Glomerular visceral epithelial cell (primary cell): ENCODE results near the gene RNF6.

Experiments
- DNase-seq: peaks from one replicate; pipeline ENCODE4 v3.0.0-alpha.2; 2016; ENCODE audit errors: extremely low spot score

RNF6 gene

DNA sequence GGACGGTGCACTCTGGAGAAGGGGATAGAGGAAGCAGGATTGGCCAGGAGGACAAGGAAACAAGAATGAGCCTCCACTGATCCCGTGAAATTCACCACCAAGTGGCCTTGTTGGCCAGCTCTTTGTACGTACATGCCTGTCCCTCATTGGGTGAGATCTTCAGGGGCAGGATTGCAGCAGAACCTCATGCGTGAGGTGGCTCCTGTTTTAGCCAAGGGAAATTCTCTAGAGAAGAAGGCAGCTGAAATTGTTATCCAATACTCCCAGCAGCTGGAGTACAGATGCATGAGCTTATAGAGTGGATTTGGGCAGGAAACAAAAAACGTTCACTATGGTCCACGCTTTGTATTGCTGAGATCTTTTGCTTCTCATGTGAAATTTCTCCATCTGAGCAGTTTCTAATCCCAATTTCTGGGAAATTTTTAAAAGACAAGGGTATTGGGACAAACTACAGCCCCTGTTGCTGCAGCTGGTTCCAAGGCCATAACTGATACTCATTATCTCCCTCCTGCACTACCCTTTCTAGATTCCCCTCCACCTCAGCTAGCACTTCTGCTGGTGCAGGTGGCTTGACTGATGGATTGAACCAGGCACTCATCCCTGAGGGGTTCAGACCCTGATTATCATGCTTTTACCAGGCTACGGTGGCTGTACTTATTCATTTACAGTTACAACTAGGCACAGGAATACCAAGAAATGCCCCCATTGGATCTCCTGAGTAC is 3.9 kb upstream of the RNF6 start:
- no peak for DNase-seq

DNA sequence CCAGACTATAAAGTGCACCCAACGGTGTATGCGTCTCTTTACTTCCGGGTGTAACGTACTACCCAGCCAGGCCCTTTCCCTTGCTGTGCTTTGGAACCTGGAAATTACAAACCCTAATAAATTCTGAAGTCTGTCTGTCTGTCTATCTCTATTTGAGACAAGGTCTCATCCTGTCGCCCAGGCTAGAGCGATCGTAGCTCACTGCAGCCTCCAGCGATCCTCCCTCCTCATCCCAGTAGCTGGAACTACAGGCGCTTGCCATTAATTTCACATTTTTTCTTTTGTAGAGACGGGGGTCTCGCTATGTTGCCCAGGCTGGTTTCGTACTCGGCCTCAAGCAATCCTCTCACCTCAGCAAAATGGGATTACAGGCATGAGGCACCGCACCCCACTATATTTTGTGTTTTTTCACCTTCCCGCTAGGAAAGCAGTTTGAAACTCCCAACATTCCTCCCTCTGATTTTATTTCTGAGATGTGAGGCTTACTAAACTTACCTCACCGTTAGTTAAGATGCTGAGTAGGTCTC is 469 bp upstream of the RNF6 start:
- DNase-seq, result no peak

- no peak for DNase-seq
Observed at GRCh38 chr13:26221399-26221720, 754 bp downstream of the RNF6 start.

- peak; percentile 40 for DNase-seq
Observed at GRCh38 chr13:26220575-26220974, 1.5 kb downstream of the RNF6 start.

- DNase-seq, result peak; percentile 31
Observed at GRCh38 chr13:26219726-26220125, 2.4 kb downstream of the RNF6 start.

DNA sequence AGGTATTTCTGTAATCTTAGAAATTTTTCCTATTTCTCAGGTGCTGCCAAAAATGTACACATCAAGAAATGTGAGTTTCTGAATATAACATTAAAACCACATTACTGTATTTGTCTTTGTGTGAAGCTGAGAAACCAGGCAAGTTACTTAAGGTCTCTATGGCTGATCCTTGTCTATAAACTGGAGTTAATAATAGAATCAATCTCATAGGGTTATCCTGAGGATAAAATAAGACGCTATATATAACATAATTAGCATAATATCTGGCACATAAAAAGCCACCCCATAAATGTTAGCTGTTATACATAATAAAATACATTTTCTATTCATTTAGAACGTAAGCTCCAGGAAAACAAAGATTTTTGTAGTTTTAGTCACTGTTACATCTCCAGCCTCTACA is 6.1 kb downstream of the RNF6 start:
- no peak for DNase-seq

DNA sequence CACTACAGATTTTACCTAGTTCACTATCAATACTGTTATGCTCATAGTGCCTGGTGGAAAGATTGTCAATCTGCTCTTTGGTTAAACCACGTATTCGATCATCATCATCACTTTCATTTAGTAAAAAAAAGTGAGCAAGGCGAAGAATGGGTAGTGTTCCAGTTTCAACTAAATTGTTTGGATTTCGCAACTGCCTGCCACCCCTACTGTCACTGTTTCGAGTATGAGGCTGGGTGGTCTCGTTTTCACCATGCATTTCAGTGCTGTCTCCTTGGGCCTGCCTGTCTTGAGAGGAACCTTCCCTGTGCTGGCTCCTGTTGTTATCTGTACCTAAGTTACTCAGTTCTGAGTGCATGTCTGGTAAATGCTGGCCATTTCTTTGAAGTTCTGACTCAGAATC is 8.1 kb downstream of the RNF6 start:
- DNase-seq, result no peak

GRCh38 chr13:26213345-26213744 is 8.8 kb downstream of the RNF6 start:
- no peak for DNase-seq

DNA sequence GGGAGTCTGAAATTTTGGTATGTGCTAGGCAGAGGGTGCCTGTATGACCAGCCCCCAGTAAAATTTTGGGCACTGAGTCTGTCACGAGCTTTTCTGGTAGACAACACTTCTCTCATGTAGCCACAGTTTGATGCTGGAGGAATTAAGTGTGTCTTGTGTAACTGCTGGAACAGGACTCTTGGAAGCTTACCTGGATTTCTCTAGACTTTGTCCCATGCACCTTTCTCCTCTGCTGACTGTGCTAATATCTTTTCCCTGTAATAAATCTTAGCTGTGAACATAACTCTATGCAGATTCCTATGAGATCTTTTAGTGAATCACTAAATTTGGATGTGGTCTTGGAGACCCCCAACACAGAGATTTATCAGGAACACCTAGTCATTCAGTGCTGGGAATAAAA is 13.8 kb downstream of the RNF6 start:
- no peak for DNase-seq

DNA sequence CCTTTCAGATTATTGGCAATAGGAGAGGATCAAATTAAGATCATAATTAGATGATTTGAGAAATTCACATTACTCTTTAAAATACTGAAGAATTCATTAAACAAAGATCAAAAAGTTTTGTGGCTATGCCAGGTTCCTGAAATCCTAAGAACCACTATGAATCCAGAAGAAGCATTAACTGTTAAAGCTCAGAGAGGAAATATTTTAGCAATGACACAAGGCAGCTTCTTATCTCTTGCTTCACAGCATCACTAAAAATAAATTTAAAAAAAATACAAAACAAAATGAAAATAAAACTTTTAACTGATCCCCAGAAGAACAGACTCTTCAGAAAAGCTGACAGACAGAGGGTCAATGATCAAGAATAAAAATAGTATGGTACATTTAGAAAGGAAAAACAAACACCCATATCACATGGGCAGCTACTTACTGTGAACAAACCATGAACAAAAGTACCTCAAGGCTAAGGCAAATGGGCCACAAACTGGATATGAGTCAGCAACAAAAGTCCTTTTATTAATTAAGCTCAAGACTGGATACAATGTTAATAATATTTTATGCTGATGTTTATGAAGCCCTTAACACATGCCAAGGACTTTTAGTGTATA is 19.6 kb downstream of the RNF6 start:
- DNase-seq, result no peak

DNA sequence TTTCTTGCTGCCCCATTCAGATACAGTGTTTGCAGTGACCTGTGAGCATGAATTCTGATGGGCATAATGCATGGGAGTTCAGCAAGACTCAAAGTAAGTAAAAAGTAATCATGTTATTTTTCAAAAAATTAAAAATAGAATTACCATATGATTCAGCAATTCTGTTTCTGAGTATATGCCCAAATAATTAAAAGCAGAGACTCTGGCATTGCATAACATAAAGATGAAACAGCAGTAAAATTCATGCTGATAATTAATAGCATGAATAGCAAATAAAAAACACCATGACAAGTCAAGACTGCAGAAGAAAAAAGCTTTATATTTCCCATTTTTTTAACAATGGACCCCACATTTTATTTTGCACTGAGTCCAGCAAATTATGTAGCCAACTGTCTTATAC is 21.3 kb downstream of the RNF6 start:
- DNase-seq, result no peak

- no peak for DNase-seq
Observed at GRCh38 chr13:26198116-26198515, 24.0 kb downstream of the RNF6 start.

DNA sequence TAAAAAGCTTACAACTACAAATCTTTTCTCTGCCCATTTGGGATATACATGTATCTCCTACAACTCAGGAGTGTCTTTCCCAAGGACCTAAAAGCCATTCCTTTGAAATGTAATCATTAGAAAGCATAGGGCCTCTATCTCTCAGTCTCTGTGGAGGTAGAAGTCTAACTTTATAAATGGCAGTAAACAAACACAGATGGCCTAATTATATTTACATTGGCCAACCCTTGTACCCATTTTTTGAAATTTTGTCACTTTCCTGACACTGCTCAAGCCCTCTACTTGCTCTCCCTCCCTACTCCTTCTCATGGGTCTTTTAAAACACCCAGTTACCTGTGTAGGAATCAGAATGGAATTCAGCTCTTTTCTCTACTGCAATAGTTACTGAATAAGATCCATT is 24.8 kb downstream of the RNF6 start:
- no peak for DNase-seq

DNA sequence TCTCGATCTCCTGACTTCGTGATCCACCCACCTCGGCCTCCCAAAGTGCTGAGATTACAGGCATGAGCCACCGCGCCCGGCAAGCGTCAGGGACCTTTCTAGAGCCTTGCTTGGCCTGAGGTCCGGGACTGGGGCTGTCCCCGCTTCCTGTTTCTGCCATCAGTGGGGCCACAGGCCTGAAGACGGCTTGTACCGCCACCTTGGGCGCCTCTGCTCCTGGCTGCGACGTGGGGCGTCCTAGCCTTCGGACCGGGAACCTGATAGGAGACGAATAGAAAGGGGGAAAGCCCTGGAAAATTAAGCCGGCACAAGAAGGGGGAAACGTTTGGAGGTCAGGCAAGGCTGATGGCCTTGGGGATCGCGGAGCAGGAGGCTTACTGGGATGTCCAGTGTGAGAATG is 35.1 kb downstream of the RNF6 start:
- no peak for DNase-seq

DNA sequence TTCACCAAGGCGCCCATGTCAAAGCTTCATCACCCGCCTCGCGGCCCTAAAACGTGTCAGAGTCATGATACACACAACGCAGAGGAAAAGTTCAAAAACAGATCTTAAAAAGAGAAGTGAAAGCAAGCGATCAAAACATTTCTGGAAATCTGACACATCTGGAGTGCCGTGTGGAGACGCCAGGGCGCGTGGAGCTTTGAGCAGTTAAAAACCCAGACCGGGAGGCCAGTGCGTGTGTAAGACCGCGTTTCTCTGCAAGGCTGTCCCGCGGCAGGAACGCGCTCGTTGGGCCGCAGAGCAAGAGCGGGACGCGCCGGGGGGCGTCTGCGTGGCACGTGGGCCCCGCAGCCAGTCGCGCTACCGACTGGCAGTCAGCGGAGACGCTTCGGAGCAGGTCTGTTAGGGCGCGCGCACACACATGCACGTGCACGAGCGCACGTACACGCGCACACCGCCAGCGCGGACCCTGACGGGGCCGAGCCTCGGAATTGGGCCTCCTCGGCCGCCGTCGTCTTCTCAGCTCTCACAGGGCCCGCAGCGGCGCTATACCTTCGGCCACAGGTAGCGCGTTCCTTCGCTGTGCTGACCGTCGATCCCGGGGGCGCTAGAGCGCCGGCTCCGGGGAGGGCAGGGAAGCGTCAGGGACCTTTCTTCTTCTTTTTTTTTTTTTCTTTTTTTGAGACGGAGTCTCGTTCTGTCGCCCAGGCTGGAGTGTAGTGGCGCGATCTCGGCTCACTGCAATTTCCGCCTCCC is 35.8 kb downstream of the RNF6 start:
- DNase-seq, result peak; percentile 87

GRCh38 chr13:26185720-26186117 is 36.4 kb downstream of the RNF6 start:
- DNase-seq, result peak; percentile 2

DNA sequence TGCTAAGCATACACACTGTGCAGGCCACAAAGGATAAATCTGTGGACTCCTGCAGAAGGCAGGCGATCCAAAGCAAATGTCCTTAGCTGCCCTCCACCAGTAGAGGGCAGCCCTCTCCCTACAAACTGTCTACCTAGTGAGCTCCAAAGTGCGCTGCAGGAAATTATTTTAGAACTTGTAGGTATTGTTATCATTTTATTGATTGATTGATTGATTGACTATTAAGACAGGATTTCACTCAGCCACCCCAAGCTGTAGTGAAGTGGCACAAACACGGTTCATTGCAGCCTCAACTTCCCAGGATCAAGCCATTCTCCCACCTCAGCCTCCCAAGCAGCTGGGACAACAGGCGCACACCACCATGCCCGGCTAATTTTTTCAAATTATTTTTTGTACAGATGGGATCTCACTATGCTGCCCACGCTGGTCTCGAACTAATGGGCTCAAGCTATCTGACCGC is 37.3 kb downstream of the RNF6 start:
- peak; percentile 67 for DNase-seq

GRCh38 chr13:26183416-26183815 is 38.7 kb downstream of the RNF6 start:
- DNase-seq, result no peak

- DNase-seq, result no peak
Observed at GRCh38 chr13:26179344-26179743, 42.8 kb downstream of the RNF6 start.

DNA sequence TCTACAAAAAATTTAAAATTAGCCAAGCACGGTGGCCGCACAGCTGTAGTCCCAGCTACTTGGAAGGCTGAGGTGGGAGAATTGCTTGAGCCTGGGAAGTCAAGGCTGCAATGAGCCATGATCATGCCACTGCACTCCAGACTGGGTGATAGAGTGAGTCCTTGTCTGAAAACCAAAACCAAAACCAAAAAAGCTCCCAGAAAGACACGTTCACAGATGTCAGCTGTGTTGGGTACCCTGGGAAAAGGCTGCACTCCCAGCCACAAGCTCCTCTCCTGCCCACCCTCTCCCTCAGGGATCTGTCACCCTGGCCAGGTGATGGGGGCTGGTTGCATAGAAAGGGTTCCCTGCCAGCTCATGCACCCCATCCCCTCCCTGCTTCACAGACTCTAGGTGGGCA is 53.3 kb downstream of the RNF6 start:
- DNase-seq, result no peak

DNA sequence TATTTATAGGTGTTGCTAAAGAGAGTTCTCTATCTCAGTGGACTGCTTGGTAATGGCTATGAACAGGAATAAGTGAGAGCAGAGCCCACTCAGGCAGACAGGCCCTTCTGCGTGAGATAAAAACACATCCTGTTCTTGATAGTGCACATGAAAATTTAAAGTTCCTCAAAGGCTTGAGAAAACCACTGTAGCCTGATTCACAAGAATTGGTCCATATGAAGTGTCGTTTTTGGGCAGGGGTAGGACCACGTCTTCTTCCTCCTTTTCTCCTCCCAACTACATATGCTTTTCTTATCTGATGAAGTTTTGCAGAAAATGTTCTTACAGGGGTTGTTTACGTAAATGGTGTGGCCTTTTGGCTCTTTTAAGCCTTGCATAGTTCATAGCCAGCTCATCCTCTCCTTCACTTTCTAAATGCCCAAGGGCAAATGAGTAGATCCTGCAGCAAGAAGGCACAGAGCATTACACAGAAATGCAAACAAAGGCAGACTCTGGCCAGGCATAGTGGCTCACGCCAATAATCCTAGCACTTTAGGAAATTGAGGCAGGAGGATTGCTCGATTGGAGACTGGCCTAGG is 53.8 kb downstream of the RNF6 start:
- DNase-seq, result no peak

GRCh38 chr13:26163812-26164211 is 58.3 kb downstream of the RNF6 start:
- DNase-seq, result no peak
